HG03432 (cell line): ENCODE results near the gene HBS1L.

Experiments
- ATAC-seq: cut with Tn5 transposase; IDR thresholded peaks from one replicate; pipeline ENCODE4 v1.9.1; 2021; ENCODE audit warnings: mild to moderate bottlenecking, moderate library complexity; ENCODE audit not compliant: unreplicated experiment

Gene HBS1L

GRCh38 chr6:135038335-135038734 lies 16.3 kb downstream of the HBS1L start:
- no peak for ATAC-seq

DNA sequence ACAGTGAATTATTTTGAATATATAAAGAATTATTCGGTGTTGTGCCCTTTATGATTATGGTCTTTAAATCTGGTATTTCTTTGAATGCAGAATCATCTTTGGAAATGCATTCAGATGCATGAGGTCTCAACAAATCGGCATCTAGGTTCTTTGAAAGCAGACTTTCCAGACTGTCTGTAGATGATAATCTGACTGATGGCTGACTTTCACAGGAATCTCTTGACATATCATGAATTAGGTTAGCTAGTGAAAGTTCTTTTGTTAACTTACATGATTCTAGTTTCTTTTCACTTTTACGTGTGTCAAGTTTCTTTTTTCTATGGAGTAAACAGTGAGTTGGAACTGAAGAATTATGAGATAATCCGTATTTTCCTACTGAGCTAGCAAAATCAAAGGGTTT lies 17.1 kb downstream of the HBS1L start:
- no peak for ATAC-seq

DNA sequence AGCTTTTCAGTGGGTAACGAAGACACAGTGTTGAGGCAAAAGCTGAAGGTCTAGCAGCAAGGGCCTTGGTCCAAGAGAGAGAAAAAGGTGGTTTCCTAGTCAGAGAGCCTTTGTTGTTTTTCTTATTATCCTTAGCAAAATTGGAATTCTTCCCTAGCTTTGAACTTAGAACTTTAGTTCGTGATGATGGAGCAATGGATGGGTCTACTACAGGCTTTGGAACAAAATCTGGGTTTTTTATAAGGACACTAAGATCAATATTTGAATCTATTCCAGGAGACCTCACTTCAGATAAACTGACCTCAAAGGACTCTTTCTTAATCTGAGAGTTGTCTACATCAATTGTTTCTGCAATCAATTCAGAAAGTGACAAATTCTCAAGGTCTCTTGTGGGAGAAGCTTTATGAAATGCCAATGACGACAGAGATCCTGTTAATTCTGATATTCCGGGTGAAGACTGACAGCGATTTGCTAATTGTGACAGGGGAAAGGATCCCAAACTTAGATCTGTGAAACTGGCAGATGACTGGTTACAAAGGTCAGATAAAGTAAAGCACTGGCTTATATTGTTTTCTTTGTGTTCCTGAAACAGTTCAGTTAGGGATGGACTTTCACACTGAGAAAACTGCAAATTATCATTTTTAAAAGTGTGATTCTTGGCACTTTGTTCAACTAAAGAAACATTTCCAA lies 17.7 kb downstream of the HBS1L start:
- no peak for ATAC-seq

DNA sequence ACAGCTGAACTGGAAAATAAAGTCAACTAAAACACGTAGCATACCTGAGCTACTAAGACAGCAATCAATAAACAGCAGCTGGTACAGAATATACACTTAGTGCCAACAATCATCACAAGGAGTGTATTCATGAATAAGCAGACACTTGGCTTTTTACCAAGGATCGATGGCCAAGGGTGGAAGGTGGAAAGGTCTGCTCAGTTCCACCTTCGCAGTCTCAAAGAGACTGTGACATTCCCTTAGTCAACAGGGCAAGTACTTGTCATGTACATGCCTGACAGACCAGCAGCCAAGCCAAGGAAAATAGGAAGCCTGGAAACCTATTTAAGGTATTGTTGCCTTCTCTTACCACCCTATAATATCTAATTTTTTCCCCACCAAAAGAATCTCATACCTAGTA lies 21.4 kb downstream of the HBS1L start:
- no peak for ATAC-seq

GRCh38 chr6:135030532-135031178 lies 24.0 kb downstream of the HBS1L start:
- no peak for ATAC-seq

DNA sequence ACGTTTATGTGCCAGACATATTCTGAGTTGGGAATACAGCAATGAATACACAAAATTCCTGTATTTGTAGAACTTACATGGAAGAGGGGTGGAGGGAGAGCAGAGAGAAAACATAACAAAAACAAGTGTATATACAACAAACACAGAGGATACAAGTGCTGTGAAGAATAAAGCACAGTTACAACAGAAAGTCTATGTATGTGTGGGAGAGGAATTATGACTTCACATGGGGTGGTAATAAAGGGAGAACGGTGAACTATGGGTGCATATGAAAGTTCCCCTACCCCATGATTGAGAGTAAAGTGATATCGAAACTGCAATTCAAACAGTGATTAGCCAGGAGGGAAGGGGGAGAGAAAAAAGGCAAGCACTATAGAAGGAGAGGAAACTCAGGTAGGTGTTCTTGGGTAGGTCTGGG lies 24.6 kb downstream of the HBS1L start:
- peak; percentile 99 for ATAC-seq

- ATAC-seq = no peak
Measured at GRCh38 chr6:135025775-135026174, 28.8 kb downstream of the HBS1L start.

DNA sequence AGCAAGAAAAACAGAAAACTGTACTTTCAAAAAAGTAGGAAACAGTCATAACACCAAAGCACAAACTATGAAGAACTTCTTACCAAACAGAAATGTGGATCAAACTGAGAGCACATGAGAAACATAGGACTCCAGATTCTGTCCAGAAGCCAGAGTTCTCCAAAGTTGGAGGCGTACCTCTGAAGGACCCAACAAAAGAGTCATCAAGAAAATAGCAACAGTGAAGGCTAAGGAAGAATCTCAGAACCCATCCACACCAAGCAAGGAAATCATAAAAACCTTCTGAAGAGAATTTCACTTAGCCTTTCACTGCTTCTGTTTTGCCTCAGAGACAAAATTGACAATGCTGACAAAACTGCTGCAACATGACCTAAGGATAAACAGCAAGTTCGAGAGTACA lies 29.4 kb downstream of the HBS1L start:
- ATAC-seq = no peak

DNA sequence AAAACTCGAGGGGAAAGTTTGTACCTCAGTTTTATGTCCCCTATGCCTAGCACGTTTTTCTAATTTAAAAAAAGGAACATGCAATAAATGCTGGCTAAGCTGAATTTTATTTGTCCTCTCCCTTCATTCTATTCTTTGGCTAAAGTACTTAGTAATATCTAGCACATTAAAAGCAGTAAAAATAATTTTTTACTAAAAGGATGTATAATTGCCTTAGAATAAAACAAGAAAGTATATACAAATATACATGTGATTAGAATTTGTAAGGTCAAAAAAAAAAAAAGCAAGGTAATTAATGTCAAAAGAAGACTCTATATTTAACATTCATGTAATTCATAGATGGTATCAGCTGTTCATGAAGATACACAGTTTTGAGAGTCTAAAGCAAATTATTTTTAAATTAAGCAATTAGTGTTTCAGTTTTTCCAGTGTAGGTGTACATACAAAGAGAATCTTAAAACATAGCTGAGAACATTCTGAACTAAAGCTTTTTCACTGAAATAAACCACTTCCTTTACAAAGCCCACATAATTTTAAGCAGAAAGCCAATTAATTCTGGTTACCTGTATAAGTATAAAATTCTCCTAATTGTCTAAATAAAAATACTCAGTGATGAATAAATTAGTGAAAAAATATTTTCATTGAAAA lies 32.4 kb downstream of the HBS1L start:
- peak; percentile 19 for ATAC-seq

GRCh38 chr6:135021310-135022049 lies 33.1 kb downstream of the HBS1L start:
- ATAC-seq = peak; percentile 79

- ATAC-seq = no peak
Measured at GRCh38 chr6:135018941-135019340, 35.7 kb downstream of the HBS1L start.

GRCh38 chr6:135018052-135018451 lies 36.6 kb downstream of the HBS1L start:
- ATAC-seq = no peak

GRCh38 chr6:135014353-135014832 lies 40.2 kb downstream of the HBS1L start:
- ATAC-seq = peak; percentile 96

GRCh38 chr6:135013211-135013610 lies 41.4 kb downstream of the HBS1L start:
- ATAC-seq = no peak

GRCh38 chr6:135012764-135013163 lies 41.9 kb downstream of the HBS1L start:
- no peak for ATAC-seq

GRCh38 chr6:135012349-135012748 lies 42.3 kb downstream of the HBS1L start:
- ATAC-seq = no peak

GRCh38 chr6:135008941-135009290 lies 45.7 kb downstream of the HBS1L start:
- ATAC-seq = no peak

GRCh38 chr6:135008072-135008940 lies 46.3 kb downstream of the HBS1L start:
- peak; percentile 94 for ATAC-seq

GRCh38 chr6:135006386-135006914 lies 48.2 kb downstream of the HBS1L start:
- ATAC-seq = no peak

GRCh38 chr6:135004399-135004798 lies 50.2 kb downstream of the HBS1L start:
- ATAC-seq = no peak
